ENCODE measurements around the gene MEIG1. TPM values are rescaled to one million over a fixed set of nuclear protein-coding genes. Genes with fewer than 3 reads are reported as not detected.

Gene MEIG1
- polyA plus RNA-seq, 2 of the 4 experiments (the other 2 are of a cell fraction), result 0.79 to 1.9 TPM

GRCh38 chr10:14952851-14953423 lies 6.3 kb upstream of the MEIG1 start:
- DNase-seq (ENCODE audit: low read depth in 1 of 2, low spot score in 1 of 2) (no peak), ATAC-seq (no peak), FAIRE-seq (no peak)
- Histone ChIP-seq H3K4me2 (peak overlapping the region; percentile 88), H3K4me3 (peak overlapping the region; percentile 75), H3K27ac (peak overlapping the region; percentile 84 to 92), H3K4me1 (peaks cover 16% of the 10 kb centered on the region), H3K9me3 (no peaks in the 10 kb centered on the region)
- no peak for TF ChIP-seq ELK1 (IDR thresholded peaks at IDR 0.05; ENCODE audit: low read depth, low read length)
- TF ChIP-seq POLR2A (IDR thresholded peaks at IDR 0.05; ENCODE audit: low read length), result no peak
- TF ChIP-seq NPAS2 (CRISPR knock-in tag; IDR thresholded peaks at IDR 0.05; ENCODE audit: borderline replicate concordance), result no peak
- POLR2A ChIA-PET, result interaction anchor here (1.0 to 2.4 kb wide), 3 partner anchors 21 to 115 kb away, joined by 3 to 13 read pairs (median 7); partner anchors contain the start of genes CDNF, HSPA14, MSANTD7 and SUV39H2
- 54% methylated on average over 10 of the region's 10 CpGs for WGBS (ENCODE audit: missing lambda C conversion rate)
- CTCF ChIA-PET, result interaction anchor here (0.7 to 2.0 kb wide), 5 partner anchors 19 to 1237 kb away, joined by 3 to 7 read pairs (median 3); no protein-coding TSS in a partner anchor

GRCh38 chr10:14953424-14954000 lies 5.7 kb upstream of the MEIG1 start:
- 6% methylated on average over 14 of the region's 32 CpGs for WGBS (ENCODE audit: missing lambda C conversion rate)
- FAIRE-seq, result no peak

More at GRCh38 chr10:14953424-14954000, 5.7 kb upstream of the MEIG1 start:
- peak; percentile 81 to 82 for ATAC-seq
- peak overlapping the region; percentile 84 to 92 for H3K27ac ChIP-seq
- peaks cover 16% of the 10 kb centered on the region for H3K4me1 ChIP-seq
- ChIA-PET POLR2A (interaction anchor here (1.0 to 2.4 kb wide), 3 partner anchors 20 to 116 kb away, joined by 3 to 13 read pairs (median 7); partner anchors contain the start of genes CDNF, HSPA14, MSANTD7 and SUV39H2), CTCF (interaction anchor here (0.8 to 2.0 kb wide), 5 partner anchors 18 to 470 kb away, joined by 3 to 7 read pairs (median 4); no protein-coding TSS in a partner anchor)
- peak overlapping the region; percentile 75 for H3K4me3 ChIP-seq
- DNase-seq (ENCODE audit: low read depth in 1 of 2, low spot score in 1 of 2), result peak; percentile 51 to 57
- H3K4me2 ChIP-seq, result peak overlapping the region; percentile 88
- no peaks in the 10 kb centered on the region for H3K9me3 ChIP-seq
- TF ChIP-seq PHF8 (IDR thresholded peaks at IDR 0.05; ENCODE audit: borderline replicate concordance, low read depth), result 0 out of 2 replicates have a peak, but pooled peaks have one; percentile 42
- no peak for TF ChIP-seq ELK1 (IDR thresholded peaks at IDR 0.05; ENCODE audit: low read depth, low read length)
- no peak for TF ChIP-seq JUN (IDR thresholded peaks at IDR 0.05)
- TF ChIP-seq HEYL (CRISPR knock-in tag; IDR thresholded peaks at IDR 0.05), result no peak
- TF ChIP-seq HOXA7 (CRISPR knock-in tag; IDR thresholded peaks at IDR 0.05), result no peak
- no peak; the same call in 1 of the 2 replicates for TF ChIP-seq KDM5A (IDR thresholded peaks at IDR 0.05)
- TF ChIP-seq MAX (IDR thresholded peaks at IDR 0.05), result no peak
- 0 out of 2 replicates have a peak, but pooled peaks have one; percentile 1 for TF ChIP-seq USF2 (IDR thresholded peaks at IDR 0.05)
- TF ChIP-seq FOSB (CRISPR knock-in tag; IDR thresholded peaks at IDR 0.05), result no peak
- no peak for TF ChIP-seq CBX8 (IDR thresholded peaks at IDR 0.05)
- no peak for TF ChIP-seq NFE2L2 (conservative IDR thresholded peaks at IDR 0.05; ENCODE audit: low read length)
- no peak for TF ChIP-seq FOSL2 (IDR thresholded peaks at IDR 0.05)
- TF ChIP-seq FOSL2 (CRISPR knock-in tag; IDR thresholded peaks at IDR 0.05), result no peak
- no peak for TF ChIP-seq RNF2 (IDR thresholded peaks at IDR 0.05; ENCODE audit: borderline replicate concordance, low read depth)
- TF ChIP-seq ATOH8 (CRISPR knock-in tag; IDR thresholded peaks at IDR 0.05; ENCODE audit: low read depth), result no peak
- TF ChIP-seq E2F6 (IDR thresholded peaks at IDR 0.05; ENCODE audit: borderline replicate concordance, low read depth), result no peak
